ENCODE results near the gene SETD1B. TPM values are rescaled to one million over a fixed set of nuclear protein-coding genes. Genes with fewer than 3 reads are reported as not detected.
A peak's percentile ranks its signal among the peaks of the same experiment; 100 is the strongest.

Gene SETD1B
- total RNA-seq, 1 experiment from 2014 or later: 23.8 TPM

- CTCF ChIA-PET: interaction anchor here (0.8 to 2.5 kb wide), 2 partner anchors 19 to 101 kb away, joined by 3 to 82 read pairs; partner anchors contain the start of genes RHOF and TMEM120B
- Histone ChIP-seq H3K4me1 (ENCODE audit: insufficient read depth, low read length, poor library complexity, severe bottlenecking) (peaks cover 17% of the 10 kb centered on the region), H3K4me3 (ENCODE audit: low read depth, low read length, poor library complexity, severe bottlenecking) (peak overlapping the region; percentile 38), H3K36me3 (ENCODE audit: insufficient read depth, low read length, poor library complexity, severe bottlenecking) (peaks cover 69% of the 10 kb centered on the region), H3K9me3 (ENCODE audit: low read depth, low read length, poor library complexity, severe bottlenecking) (no peaks in the 10 kb centered on the region), H3K27ac (ENCODE audit: low read depth, low read length, poor library complexity, severe bottlenecking) (peak overlapping the region; percentile 47), H3K27me3 (replicated peaks; ENCODE audit: insufficient read depth, low read depth, low read length, poor library complexity) (no peaks in the 10 kb centered on the region)
- intact Hi-C loops (cut with micrococcal nuclease; ENCODE audit: unreplicated experiment): loop anchor here (1.0 kb wide), 1 partner anchor 18 kb away; no protein-coding TSS in a partner anchor
- BruUV-seq (replicated peaks): no TSS peak
- DNase-seq (ENCODE audit: low spot score): no peak
- POLR2A ChIA-PET (ENCODE audit: low non-redundant PET): no interaction called here
- no peak for TF ChIP-seq CTCF (conservative IDR thresholded peaks at IDR 0.05; ENCODE audit: low read depth, low read length)
- no peak for TF ChIP-seq EZH2 (IDR thresholded peaks at IDR 0.05; ENCODE audit: borderline replicate concordance, low read depth, low read length, poor library complexity, severe bottlenecking)
Observed at GRCh38 chr12:121812921-121813896, 9.4 kb downstream of the SETD1B start.

DNA sequence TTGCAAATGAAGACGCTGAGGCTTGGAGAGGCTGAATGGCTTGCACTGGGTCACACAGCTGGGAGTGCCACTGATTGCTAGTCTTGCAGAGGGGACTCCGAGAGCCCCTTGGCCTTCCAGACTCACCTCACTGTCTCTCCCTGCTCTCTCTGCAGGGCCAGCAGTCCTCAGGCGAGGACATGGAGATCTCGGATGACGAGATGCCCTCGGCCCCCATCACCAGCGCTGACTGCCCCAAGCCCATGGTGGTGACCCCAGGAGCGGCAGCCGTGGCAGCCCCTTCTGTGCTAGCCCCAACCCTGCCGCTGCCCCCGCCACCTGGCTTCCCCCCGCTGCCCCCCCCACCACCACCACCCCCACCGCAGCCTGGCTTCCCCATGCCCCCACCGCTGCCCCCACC is 10.1 kb downstream of the SETD1B start:
- H3K27ac ChIP-seq (ENCODE audit: low read depth, low read length, poor library complexity, severe bottlenecking): peak overlapping the region; percentile 47
- intact Hi-C loops (cut with micrococcal nuclease; ENCODE audit: unreplicated experiment): no loop called here
- no peak for DNase-seq (ENCODE audit: low spot score)
- peaks cover 17% of the 10 kb centered on the region for H3K4me1 ChIP-seq (ENCODE audit: insufficient read depth, low read length, poor library complexity, severe bottlenecking)
- ChIA-PET POLR2A (ENCODE audit: low non-redundant PET) (no interaction called here), CTCF (no interaction called here)
- no peaks in the 10 kb centered on the region for H3K27me3 ChIP-seq (replicated peaks; ENCODE audit: insufficient read depth, low read depth, low read length, poor library complexity)
- H3K9me3 ChIP-seq (ENCODE audit: low read depth, low read length, poor library complexity, severe bottlenecking): no peaks in the 10 kb centered on the region
- H3K4me3 ChIP-seq (ENCODE audit: low read depth, low read length, poor library complexity, severe bottlenecking): no peak overlapping the region
- BruUV-seq (replicated peaks): no TSS peak
- no peak for TF ChIP-seq EZH2 (IDR thresholded peaks at IDR 0.05; ENCODE audit: borderline replicate concordance, low read depth, low read length, poor library complexity, severe bottlenecking)
- no peak for TF ChIP-seq CTCF (conservative IDR thresholded peaks at IDR 0.05; ENCODE audit: low read depth, low read length)
- H3K36me3 ChIP-seq (ENCODE audit: insufficient read depth, low read length, poor library complexity, severe bottlenecking): peaks cover 64% of the 10 kb centered on the region

GRCh38 chr12:121814429-121815119 is 10.8 kb downstream of the SETD1B start:
- H3K27ac ChIP-seq (ENCODE audit: low read depth, low read length, poor library complexity, severe bottlenecking): no peak overlapping the region
- peaks cover 63% of the 10 kb centered on the region for H3K36me3 ChIP-seq (ENCODE audit: insufficient read depth, low read length, poor library complexity, severe bottlenecking)
- no TSS peak for BruUV-seq (replicated peaks)
- H3K9me3 ChIP-seq (ENCODE audit: low read depth, low read length, poor library complexity, severe bottlenecking): no peaks in the 10 kb centered on the region
- TF ChIP-seq CTCF (conservative IDR thresholded peaks at IDR 0.05; ENCODE audit: low read depth, low read length): no peak
- no peak for TF ChIP-seq EZH2 (IDR thresholded peaks at IDR 0.05; ENCODE audit: borderline replicate concordance, low read depth, low read length, poor library complexity, severe bottlenecking)
- ChIA-PET CTCF (no interaction called here), POLR2A (ENCODE audit: low non-redundant PET) (no interaction called here)
- H3K4me1 ChIP-seq (ENCODE audit: insufficient read depth, low read length, poor library complexity, severe bottlenecking): peaks cover 17% of the 10 kb centered on the region
- no peaks in the 10 kb centered on the region for H3K27me3 ChIP-seq (replicated peaks; ENCODE audit: insufficient read depth, low read depth, low read length, poor library complexity)
- intact Hi-C loops (cut with micrococcal nuclease; ENCODE audit: unreplicated experiment): no loop called here
- no peak overlapping the region for H3K4me3 ChIP-seq (ENCODE audit: low read depth, low read length, poor library complexity, severe bottlenecking)
- DNase-seq (ENCODE audit: low spot score): no peak

All from A673 (cell line).